HG02973 (cell line): ENCODE results near the gene ZBP1.
A peak's percentile ranks its signal among the peaks of the same experiment; 100 is the strongest.

Experiments used
- ATAC-seq: cut with Tn5 transposase; IDR thresholded peaks from one replicate; pipeline ENCODE4 v1.9.1; 2021; ENCODE audit warnings: moderate library complexity; ENCODE audit not compliant: unreplicated experiment

The ZBP1 gene

DNA sequence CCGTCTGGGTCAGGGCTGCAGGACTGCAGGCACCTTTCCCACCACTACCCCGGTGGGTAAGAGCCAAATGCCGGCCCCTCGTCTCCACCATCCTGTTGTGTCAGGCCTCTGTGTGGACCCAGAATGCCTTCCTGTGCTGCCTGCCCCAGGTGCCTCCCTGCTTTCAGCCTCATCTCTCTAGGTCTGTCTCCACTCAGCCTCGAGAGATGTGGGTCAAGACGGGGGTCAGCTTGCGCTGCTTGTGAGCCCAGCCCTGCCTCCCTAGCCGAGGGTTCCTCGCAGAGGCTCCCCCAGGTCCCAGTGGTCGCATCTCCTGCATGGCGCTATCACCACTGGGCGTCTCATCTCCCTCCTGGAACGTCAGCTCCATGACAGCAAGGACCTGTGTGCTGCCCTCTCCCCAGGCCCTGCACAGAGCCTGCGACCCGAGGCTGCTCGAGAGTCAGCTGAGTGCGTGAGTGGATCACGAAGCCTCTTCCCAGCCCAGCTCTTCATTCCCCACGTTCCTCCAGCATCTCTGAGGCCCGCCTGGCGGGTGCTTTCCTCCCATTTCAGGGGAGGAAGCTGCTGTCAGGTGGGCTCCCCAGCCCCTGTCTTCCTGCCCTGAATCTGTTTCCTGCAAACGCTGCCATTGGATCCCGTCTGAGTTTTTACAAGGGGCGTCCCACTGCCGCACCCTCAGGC, 38.7 kb upstream of the ZBP1 start:
- ATAC-seq = no peak

DNA sequence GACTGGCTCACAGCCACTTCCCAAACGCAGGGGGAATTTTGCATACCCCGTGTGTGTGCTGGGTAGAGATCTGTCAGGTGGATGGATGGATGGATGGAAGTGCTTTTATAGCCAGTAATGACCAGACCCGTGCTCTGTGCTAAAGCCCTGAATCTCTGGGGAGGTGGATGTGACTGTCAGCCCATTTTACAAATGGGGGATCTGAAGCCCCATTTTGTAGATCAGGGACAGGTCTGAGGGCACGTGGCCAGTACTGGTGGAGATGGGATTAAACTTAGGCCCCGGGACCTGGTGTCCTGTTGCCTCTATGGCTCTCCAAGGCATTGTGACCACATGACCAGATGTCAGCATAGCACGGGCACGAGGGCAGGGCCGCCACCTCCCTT, 38.2 kb upstream of the ZBP1 start:
- ATAC-seq = no peak

DNA sequence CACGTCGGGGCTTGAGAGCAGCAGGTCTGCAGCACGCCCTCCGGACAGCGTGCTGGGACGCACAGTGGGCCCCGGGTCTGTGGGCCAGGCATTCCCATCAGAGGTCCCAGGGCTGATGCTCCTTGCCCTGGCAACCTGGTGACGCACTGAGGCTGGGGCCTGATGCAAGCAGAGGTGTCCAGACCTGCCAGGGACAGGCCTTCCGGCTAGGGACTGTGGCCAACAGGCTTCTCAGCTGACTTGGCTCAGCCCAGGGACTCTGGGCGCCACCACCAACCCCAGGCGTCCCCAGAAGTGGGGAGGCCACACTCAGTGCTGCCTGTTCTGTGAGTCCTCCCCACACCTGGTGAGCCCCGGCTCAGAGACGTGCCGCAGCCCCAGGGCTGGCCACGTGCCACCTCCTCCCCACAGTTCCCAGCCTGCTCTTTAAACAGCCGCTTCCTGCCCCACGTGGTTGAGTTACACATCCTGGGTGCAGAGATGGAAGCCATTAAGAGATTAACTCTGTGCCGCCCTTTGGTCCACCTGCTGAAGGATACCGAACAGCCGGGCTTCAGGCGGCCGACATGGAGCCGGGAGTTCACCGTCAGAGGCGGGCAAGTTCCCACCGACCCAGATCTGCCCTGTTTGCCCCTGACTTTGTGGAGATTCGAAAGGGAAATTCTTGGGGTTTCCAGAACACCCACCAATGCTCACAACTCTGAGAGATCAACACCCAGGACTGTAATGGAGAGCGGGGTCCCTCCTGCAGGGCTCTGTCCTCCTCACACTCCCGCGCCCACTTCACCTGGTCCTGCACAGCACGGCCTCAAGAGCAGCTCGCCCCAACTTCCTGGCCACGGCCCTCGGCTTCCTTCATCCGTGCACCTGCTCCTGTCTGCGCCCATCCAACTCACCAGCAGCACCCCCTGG, 37.6 kb upstream of the ZBP1 start:
- ATAC-seq = no peak

GRCh38 chr20:57656821-57657534, 36.8 kb upstream of the ZBP1 start:
- no peak for ATAC-seq

GRCh38 chr20:57656252-57656820, 36.1 kb upstream of the ZBP1 start:
- no peak for ATAC-seq

GRCh38 chr20:57655809-57656155, 35.6 kb upstream of the ZBP1 start:
- ATAC-seq = no peak

- ATAC-seq = no peak
Measured at GRCh38 chr20:57654998-57655808, 35.0 kb upstream of the ZBP1 start.

GRCh38 chr20:57654363-57654997, 34.3 kb upstream of the ZBP1 start:
- peak; percentile 54 for ATAC-seq

DNA sequence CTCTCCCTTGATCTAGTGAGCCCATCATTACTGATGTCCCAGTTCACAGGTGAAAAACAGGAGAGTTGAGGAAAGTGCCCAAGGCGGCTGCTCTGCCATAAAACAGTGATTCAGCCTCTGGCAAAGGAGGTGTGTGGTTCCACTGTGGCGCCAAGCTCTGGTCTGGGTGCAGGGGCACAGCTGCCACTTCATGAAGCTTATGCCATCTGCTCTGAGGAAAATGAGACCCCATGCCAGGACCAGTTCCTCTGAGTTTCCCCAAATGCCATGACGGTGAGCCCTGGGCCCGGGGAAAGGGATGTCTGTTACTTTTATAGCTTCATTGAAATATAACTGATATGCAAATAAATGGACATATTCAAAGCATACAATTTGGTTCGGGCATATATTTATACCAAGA, 33.7 kb upstream of the ZBP1 start:
- ATAC-seq = no peak

GRCh38 chr20:57653546-57653900, 33.3 kb upstream of the ZBP1 start:
- no peak for ATAC-seq

- no peak for ATAC-seq
Measured at GRCh38 chr20:57652606-57653545, 32.6 kb upstream of the ZBP1 start.

DNA sequence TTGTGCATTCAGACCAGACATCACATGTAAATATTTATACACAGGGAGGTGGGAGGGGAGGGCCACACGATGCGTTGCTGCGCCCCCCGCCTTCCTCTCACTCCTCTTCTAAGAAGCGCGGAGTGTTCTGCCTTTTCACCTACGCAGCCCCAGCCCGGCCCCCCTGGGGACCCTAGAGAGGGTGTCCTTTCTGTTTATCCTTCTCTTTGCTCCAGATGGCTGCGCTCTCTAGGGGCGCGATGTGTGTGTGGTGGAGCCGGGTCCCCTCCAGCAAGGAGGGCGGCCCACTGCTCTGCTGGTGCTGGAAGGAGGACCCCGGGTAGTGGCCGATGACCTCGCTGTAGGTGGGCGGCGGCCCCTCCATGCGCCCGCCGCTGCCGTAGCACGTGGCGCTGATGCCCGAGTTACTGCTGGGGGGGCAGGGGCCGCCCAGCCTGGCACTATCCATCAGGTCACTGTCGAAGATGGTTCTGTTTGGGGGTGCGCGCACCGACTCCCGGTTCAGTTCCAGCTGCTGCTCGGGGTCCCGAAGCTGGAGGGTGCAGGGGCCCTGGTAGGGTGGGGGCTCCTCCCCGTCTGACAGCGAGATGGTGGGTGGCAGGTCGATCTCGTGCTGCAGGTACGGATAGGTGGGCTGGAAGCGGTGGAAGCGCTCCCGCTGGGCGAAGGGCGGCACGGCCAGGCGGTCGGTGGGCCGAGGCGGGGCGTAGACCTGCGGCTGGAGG, 31.8 kb upstream of the ZBP1 start:
- no peak for ATAC-seq

DNA sequence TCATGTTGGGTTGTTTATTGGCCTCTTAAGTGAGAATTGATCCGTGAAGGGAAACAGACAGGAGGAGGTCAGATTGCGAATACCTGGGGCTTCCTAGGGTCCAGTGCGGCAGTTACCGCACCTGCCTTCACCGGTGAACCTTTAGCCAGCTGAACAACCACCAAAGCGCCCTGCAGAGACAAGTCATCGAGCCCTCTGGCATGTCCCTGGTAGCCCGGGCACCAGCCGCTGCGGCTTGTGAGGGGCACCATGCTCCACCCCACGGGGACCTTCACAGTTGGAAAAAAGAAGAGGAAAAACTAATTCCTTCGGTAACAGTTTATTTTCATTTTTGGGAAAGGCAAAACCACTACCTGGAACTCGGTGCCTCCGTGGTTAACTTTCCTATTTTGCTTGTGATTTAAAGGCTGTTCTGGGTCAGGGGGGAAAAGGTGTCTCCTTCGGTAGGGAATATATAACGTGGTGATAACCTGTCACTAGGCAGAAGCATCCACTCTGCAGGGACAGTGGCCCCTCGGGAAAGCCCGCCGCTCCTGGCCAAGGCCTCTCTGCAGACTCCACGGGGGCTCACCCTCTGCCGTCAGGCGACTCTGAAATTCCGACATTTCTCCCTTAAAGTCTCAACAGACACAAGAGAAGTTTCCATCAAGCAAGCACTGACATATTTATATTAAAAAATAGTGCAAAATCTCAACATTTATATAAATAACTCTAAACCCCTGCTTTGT, 30.7 kb upstream of the ZBP1 start:
- no peak for ATAC-seq

GRCh38 chr20:57650266-57650665, 30.0 kb upstream of the ZBP1 start:
- no peak for ATAC-seq

DNA sequence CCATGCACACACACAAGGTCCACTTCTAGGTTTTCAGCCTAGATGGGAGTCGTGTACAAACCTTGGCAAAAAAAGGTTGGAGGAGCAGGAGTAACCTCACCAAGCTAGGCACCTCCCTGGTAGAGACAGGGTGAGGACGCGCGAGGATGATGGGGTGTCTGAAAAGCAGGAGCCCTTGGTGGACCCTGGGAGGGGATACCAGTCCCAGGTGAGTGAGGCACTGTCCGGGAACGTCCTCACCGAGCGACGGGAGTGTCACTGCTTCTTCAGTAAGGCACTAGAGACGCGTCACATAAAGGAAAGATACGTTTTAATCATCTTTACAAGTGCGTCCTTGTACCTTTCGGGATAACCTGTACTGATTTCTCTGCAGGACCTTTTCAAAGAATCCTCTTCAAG, 29.4 kb upstream of the ZBP1 start:
- no peak for ATAC-seq

DNA sequence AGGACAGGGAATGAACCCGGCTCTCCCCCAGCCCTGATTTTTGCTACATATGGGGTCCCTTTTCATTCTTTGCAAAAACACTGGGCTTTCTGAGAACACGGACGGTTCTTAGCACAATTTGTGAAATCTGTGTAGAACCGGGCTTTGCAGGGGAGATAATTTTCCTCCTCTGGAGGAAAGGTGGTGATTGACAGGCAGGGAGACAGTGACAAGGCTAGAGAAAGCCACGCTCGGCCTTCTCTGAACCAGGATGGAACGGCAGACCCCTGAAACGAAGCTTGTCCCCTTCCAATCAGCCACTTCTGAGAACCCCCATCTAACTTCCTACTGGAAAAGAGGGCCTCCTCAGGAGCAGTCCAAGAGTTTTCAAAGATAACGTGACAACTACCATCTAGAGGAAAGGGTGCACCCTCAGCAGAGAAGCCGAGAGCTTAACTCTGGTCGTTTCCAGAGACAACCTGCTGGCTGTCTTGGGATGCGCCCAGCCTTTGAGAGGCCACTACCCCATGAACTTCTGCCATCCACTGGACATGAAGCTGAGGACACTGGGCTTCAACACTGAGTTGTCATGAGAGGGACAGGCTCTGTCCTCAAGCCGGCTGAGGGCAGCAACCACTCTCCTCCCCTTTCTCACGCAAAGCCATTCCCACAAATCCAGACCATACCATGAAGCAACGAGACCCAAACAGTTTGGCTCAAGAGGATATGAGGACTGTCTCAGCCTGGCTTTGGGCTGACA, 28.8 kb upstream of the ZBP1 start:
- ATAC-seq = no peak
